Kidney epithelial cell (primary cell): ENCODE data around the gene SORCS3. TPM values are rescaled to one million over a fixed set of nuclear protein-coding genes. Genes with fewer than 3 reads are reported as not detected.
"Not testable (repeated sequence)": the region's sequence is repeated elsewhere in the genome, so short reads cannot be mapped to it uniquely, and the experiment has no call there.

Experiments
- DNase-seq: peaks from one replicate; pipeline ENCODE4 v3.0.0-alpha.2; 2010; ENCODE audit warnings: low read depth
- H3K27me3 ChIP-seq: 2 replicates; pipeline ENCODE4 v1.6.0; 2011; ENCODE audit warnings: low read length; ENCODE audit not compliant: control insufficient read depth, insufficient read depth
- H3K36me3 ChIP-seq: 2 replicates; pipeline ENCODE4 v1.5.1; 2011; ENCODE audit warnings: low read length; ENCODE audit not compliant: control insufficient read depth, insufficient read depth
- H3K4me3 ChIP-seq: 2 replicates; pipeline ENCODE4 v1.5.1; 2011; ENCODE audit warnings: low read depth, mild to moderate bottlenecking, control low read depth, low read length
- CTCF ChIP-seq: IDR thresholded peaks from 2 replicates; pipeline ENCODE4 v1.5.1; 2011; ENCODE audit warnings: mild to moderate bottlenecking, moderate library complexity, low read length, control low read depth, inconsistent platforms; ENCODE audit not compliant: insufficient read depth, poor library complexity, severe bottlenecking
- total RNA-seq: library from RNA; depleted of rRNA; stranded (reverse); fragments of >200 nt; gene quantifications from 2 replicates; pipeline ENCODE4 v1.2.3, GENCODE V29; 2015

The SORCS3 gene
- total RNA-seq, 1 donor from 2014 or later = 0.96 TPM

GRCh38 chr10:104694074-104694473, 53.0 kb downstream of the SORCS3 start:
- no peaks in the 10 kb centered on the region for H3K27me3 ChIP-seq
- no peak overlapping the region for H3K4me3 ChIP-seq
- no peaks in the 10 kb centered on the region for H3K36me3 ChIP-seq

GRCh38 chr10:104703262-104703661, 62.2 kb downstream of the SORCS3 start:
- H3K36me3 ChIP-seq, H3K4me3 ChIP-seq, H3K27me3 ChIP-seq, DNase-seq: not testable (repeated sequence)

More at GRCh38 chr10:104694074-104694473, 53.0 kb downstream of the SORCS3 start:
- DNase-seq = no peak
- no peak for TF ChIP-seq CTCF

- DNase-seq = peak; percentile 35
- H3K4me3 ChIP-seq = no peak overlapping the region
- no peaks in the 10 kb centered on the region for H3K36me3 ChIP-seq
- TF ChIP-seq CTCF = no peak
- no peaks in the 10 kb centered on the region for H3K27me3 ChIP-seq
Observed at GRCh38 chr10:104706886-104707285, 65.8 kb downstream of the SORCS3 start.

GRCh38 chr10:104707602-104708459, 66.7 kb downstream of the SORCS3 start:
- Histone ChIP-seq H3K27me3 (no peaks in the 10 kb centered on the region), H3K4me3 (no peak overlapping the region), H3K36me3 (no peaks in the 10 kb centered on the region)
- no peak for TF ChIP-seq CTCF
- DNase-seq = no peak

GRCh38 chr10:104711302-104711721, 70.2 kb downstream of the SORCS3 start:
- no peak for DNase-seq

GRCh38 chr10:104730593-104730992, 89.5 kb downstream of the SORCS3 start:
- H3K4me3 ChIP-seq, H3K36me3 ChIP-seq, DNase-seq, H3K27me3 ChIP-seq: not testable (repeated sequence)

More at GRCh38 chr10:104711302-104711721, 70.2 kb downstream of the SORCS3 start:
- Histone ChIP-seq H3K36me3 (no peaks in the 10 kb centered on the region), H3K4me3 (no peak overlapping the region), H3K27me3 (no peaks in the 10 kb centered on the region)
- TF ChIP-seq CTCF = no peak

GRCh38 chr10:104731192-104731591, 90.1 kb downstream of the SORCS3 start:
- no peaks in the 10 kb centered on the region for H3K27me3 ChIP-seq
- no peaks in the 10 kb centered on the region for H3K36me3 ChIP-seq
- no peak overlapping the region for H3K4me3 ChIP-seq
- no peak for DNase-seq
- TF ChIP-seq CTCF = no peak
